ENCODE measurements around the gene NOP9.

Gene NOP9, protein sequence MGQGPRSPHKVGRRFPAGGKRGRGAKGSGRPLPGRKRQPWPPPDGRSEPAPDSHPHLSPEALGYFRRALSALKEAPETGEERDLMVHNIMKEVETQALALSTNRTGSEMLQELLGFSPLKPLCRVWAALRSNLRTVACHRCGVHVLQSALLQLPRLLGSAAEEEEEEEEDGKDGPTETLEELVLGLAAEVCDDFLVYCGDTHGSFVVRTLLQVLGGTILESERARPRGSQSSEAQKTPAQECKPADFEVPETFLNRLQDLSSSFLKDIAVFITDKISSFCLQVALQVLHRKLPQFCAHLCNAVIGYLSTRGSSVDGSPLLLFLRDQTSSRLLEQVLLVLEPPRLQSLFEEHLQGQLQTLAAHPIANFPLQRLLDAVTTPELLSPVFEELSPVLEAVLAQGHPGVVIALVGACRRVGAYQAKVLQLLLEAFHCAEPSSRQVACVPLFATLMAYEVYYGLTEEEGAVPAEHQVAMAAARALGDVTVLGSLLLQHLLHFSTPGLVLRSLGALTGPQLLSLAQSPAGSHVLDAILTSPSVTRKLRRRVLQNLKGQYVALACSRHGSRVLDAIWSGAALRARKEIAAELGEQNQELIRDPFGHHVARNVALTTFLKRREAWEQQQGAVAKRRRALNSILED

DNA sequence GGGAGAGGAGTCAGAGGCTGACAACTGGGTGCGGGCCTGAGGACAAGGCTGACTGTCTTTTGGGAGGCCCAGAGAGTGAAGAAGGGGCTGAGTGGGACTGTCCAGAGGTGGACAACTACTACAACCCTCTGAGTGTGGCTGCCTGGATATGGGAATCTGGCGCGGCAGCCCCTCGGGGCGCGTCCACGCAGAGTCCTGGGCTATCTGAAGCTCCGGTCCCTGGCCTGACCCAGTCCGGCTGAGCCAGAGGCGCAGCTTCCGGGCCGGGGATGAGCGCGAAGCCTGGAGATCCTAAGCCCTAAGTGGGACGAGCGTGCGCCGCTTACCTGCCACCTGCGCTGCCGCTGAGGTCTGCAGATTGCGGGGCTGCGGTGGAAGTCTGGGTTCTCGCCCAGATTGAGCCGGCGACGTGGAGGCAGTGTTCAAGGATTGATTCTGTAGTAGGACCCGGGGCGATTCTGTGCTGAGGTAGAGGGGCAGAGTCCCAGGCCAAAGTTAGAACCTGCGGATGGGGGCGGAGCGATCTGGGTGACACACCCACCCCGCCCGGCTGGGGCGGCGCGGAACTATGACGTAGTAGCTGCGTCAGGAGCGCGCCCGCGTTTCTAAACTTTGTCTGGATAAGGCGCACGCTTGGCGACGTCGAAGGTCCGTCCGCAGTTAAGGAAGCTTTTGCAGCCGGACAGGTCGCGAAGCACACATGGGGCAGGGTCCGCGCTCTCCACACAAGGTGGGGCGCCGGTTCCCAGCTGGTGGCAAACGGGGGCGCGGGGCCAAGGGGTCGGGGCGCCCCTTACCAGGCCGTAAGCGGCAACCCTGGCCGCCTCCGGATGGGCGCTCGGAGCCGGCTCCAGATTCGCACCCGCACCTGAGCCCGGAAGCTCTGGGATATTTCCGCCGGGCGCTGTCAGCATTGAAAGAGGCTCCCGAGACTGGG, at the start of gene NOP9, which contains the start of gene DHRS1:
Gene NOP9, plus strand, starts transcription at position 596 of the 937 bp plus-strand sequence. Its CDS starts 105 bp downstream, at position 701.
Gene DHRS1, minus strand, starts transcription at position 526 of the 937 bp plus-strand sequence. CDS start 674 bp downstream, outside the sequence.
- TF ChIP-seq, protein P1, sequence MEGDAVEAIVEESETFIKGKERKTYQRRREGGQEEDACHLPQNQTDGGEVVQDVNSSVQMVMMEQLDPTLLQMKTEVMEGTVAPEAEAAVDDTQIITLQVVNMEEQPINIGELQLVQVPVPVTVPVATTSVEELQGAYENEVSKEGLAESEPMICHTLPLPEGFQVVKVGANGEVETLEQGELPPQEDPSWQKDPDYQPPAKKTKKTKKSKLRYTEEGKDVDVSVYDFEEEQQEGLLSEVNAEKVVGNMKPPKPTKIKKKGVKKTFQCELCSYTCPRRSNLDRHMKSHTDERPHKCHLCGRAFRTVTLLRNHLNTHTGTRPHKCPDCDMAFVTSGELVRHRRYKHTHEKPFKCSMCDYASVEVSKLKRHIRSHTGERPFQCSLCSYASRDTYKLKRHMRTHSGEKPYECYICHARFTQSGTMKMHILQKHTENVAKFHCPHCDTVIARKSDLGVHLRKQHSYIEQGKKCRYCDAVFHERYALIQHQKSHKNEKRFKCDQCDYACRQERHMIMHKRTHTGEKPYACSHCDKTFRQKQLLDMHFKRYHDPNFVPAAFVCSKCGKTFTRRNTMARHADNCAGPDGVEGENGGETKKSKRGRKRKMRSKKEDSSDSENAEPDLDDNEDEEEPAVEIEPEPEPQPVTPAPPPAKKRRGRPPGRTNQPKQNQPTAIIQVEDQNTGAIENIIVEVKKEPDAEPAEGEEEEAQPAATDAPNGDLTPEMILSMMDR (IDR thresholded peaks at IDR 0.05) = no peak

DNA sequence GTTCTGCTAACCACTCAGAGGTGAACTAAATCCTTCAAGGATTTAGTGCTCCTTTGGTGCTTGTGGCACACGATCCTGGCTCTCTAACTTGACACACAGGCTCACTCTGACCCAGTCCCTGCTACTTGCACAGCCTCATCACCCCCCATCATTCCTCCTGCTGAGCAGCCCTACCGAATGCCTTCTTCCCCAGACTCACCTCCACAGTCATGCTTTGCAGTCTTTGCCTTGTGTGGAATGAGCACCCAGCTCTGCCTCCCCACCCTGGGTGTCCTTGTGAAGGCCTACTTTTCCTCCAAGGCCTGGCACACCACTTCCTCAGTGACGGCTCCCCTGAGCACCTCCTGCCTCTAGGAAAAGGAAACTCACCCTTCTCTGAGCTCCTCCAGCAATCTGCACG, 49.3 kb upstream of the NOP9 start:
- TF ChIP-seq, protein P1 (IDR thresholded peaks at IDR 0.05) = no peak

DNA sequence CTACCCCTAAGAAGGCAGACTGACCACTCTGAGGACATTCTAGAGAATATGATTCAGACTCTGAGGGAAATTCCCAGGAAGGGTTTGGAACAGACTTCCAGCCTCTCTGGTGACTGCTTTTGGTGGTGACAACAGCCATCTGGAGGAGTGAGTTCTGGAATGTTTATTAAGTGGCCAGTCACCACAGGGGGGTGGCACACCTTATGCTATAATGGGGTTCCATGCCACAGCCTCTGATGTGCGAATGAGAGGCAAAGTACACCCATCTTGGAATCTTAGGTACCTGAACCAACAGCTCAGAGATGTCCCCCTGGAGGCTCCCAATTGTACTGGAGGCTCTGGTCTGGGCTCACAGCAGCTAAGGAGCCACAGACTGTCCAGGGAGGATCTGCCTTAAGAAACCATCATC, 47.8 kb upstream of the NOP9 start:
- TF ChIP-seq, protein P1 (IDR thresholded peaks at IDR 0.05) = no peak

DNA sequence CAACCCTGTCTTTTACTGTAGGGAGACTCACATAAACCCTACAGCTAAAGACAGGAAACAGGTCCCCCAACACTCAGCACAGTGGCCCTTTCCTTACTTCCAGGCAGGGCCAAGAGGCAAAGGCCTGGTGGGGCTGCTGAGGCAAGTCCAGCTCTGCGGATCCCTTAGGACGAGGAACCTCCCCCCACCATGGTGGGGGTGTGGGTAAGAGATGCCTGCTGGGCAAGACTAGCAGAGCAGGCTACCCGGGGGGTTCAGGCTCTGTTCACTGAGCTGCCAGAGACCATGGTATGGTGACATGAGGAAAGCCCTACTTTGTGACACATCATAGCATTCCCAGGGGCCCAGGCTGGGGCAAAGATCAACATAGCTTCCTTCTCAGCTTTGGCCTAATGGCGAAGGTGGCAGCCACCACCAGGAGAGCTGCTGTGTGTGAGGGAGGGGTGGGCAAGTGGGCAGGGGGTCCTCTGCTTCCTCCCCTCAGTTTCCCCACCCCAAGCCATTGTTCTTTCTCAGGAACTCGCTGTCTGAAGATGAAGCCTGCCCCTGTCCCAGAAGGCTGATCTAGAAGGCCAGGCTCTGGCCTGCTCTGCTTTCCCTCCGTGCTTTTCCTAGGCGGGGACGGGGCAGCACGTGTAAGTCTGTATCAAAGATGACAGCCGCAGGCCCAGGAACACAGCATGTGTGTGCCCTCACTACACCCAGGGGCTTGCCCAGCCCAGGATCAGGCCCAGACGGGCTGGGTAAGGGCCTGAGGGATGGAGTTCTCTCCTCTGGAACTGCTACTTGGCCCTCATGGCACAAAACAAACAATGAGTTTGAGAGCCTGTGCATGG, 47.1 kb upstream of the NOP9 start:
- TF ChIP-seq, protein P1 (IDR thresholded peaks at IDR 0.05) = no peak

DNA sequence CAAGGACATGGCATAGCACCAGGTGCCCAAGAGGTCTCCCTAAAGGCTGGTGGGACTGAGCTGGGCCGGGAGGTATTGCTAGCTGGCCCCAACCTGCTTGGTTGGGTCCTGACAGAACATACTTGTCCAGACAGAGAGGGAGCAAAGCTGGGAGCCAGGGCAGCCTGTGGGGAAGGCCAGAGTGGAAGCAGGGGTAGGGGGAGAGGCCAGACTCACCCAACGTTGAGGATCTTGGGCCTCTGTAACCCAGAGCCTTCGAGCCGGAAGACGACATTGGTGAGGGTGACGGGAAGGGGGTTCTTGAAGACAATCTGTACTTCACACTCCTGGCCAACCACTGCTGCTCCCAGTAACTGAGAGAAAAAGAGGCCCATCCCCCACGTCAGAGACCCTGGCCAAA, 45.7 kb upstream of the NOP9 start:
- TF ChIP-seq, protein P1 (IDR thresholded peaks at IDR 0.05) = no peak

DNA sequence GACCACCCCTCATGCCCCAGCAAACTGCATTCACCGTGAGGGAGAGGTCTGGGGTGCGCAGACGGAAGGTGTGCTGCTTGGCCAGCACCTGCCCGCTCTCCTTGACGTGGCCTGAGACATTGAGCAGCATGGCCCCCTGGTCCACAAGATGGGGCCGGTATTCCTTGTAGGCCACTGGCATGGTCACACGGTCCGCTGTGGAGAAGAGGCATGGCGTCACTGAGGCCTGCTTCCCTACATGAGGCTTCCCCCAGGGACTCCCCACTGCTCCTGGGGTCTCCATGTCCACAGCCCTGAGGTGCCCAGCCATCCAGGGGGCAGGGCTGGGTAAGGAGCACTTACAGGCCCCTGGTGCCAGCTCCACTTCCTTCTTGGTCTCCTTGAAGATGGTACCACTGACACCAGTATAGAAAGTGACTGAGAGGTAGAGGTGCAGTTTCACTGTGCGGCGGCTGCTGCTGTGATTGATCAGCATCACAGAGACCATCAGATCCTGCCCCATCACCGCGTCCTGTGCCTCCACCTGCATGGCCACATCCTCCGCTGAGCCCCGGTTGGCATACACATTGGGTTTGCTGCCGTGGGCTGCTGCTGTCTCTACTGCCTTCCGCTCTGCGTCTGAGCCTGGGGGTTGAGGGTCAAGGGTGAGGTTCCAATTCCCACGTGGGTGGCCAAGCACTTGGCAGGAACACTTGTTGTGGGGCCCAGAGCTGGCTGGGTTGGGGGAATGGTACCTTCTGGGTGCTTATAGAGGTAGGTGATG, 44.8 kb upstream of the NOP9 start:
- TF ChIP-seq, protein P1 (IDR thresholded peaks at IDR 0.05) = no peak

Data from LNCAP (cell line).